ENCODE data around the gene TRAPPC11. TPM values are rescaled to one million over a fixed set of nuclear protein-coding genes. Genes with fewer than 3 reads are reported as not detected.

TRAPPC11 gene
- polyA plus RNA-seq, 1 of the 3 experiments (the other 2 are of a cell fraction): 18.8 TPM

- TF ChIP-seq ZBTB33 (IDR thresholded peaks at IDR 0.05; ENCODE audit: borderline replicate concordance, low read depth) (no peak), RCOR1 (IDR thresholded peaks at IDR 0.05; ENCODE audit: low read length) (no peak), JUND (IDR thresholded peaks at IDR 0.05) (no peak), ELF1 (IDR thresholded peaks at IDR 0.05) (no peak), RXRA (IDR thresholded peaks at IDR 0.05; ENCODE audit: borderline replicate concordance, low read depth) (no peak), TAF1 (IDR thresholded peaks at IDR 0.05; ENCODE audit: borderline replicate concordance, low read depth, low read length) (no peak), EZH2phosphoT487 (IDR thresholded peaks at IDR 0.05; ENCODE audit: borderline replicate concordance, low read depth) (no peak), USF2 (IDR thresholded peaks at IDR 0.05; ENCODE audit: borderline replicate concordance, low read depth, low read length) (no peak), IRF3 (IDR thresholded peaks at IDR 0.05; ENCODE audit: low read depth, low read length) (no peak), NRF1 (IDR thresholded peaks at IDR 0.05; ENCODE audit: low read depth, low read length) (no peak)
Observed at GRCh38 chr4:183636503-183636902, 22.6 kb upstream of the TRAPPC11 start (continued).

- CTCF ChIA-PET: no interaction called here
Observed at GRCh38 chr4:183636923-183637322, 22.2 kb upstream of the TRAPPC11 start.

More at GRCh38 chr4:183636923-183637322, 22.2 kb upstream of the TRAPPC11 start:
- no peak for TF ChIP-seq FOXJ3 (CRISPR knock-in tag; IDR thresholded peaks at IDR 0.05)
- no peak for TF ChIP-seq GABPA (IDR thresholded peaks at IDR 0.05; ENCODE audit: low read depth)
- TF ChIP-seq FOSL2 (IDR thresholded peaks at IDR 0.05; ENCODE audit: borderline replicate concordance, low read depth): no peak
- TF ChIP-seq IRF3 (IDR thresholded peaks at IDR 0.05; ENCODE audit: low read depth, low read length): no peak
- TF ChIP-seq USF1 (IDR thresholded peaks at IDR 0.05; ENCODE audit: borderline replicate concordance, low read depth): no peak
- Histone ChIP-seq H3K27me3 (ENCODE audit: insufficient read depth) (no peaks in the 10 kb centered on the region), H3K9me2 (no peaks in the 10 kb centered on the region), H3K79me2 (ENCODE audit: insufficient read depth) (no peaks in the 10 kb centered on the region; the same call in 1 of the 2 replicates), H3K9me3 (no peaks in the 10 kb centered on the region), H3K4me3 (ENCODE audit: low read depth in 2 of 2, low read length in 1 of 2) (no peak overlapping the region), H4K20me1 (ENCODE audit: insufficient read depth) (no peaks in the 10 kb centered on the region), H3K4me2 (no peak overlapping the region), H3K9ac (no peak overlapping the region), H3K27ac (ENCODE audit: low read depth in 2 of 2, low read length in 1 of 2) (no peak overlapping the region), H3K4me1 (ENCODE audit: control insufficient read depth in 1 of 2, insufficient read depth in 2 of 2, low read depth in 1 of 2, low read length in 1 of 2) (no peaks in the 10 kb centered on the region), H3K36me3 (replicated peaks in 1 of 2; ENCODE audit: control insufficient read depth in 1 of 2, insufficient read depth in 2 of 2, low read length in 1 of 2) (peaks cover 3 to 4% of the 10 kb centered on the region in 2 experiments), H2AFZ (ENCODE audit: low read depth) (no peak overlapping the region), H3F3A (replicated peaks; ENCODE audit: insufficient read depth) (no peaks in the 10 kb centered on the region)
- 79% methylated on average over 5 of the region's 5 CpGs for WGBS (ENCODE audit: low lambda C conversion rate)
- POLR2A ChIA-PET: no interaction called here
- DNase-seq: no peak
